GM20431 (cell line): Measurements from ENCODE around the gene ENDOD1.

Source experiments
- in situ Hi-C: fragments of 300-500 bp; cut with MseI, MboI; formaldehyde crosslinking; loops from one replicate; pipeline ENCODE4 v1.15.0; 2020; ENCODE audit warnings: low sequenced_read_pairs; ENCODE audit not compliant: unreplicated experiment

ENDOD1 gene

GRCh38 chr11:95138448-95138847 is 48.8 kb downstream of the ENDOD1 start:
- in situ Hi-C loops = loop anchor here (25.0 kb wide), 1 partner anchor 501 kb away; no protein-coding TSS in a partner anchor

DNA sequence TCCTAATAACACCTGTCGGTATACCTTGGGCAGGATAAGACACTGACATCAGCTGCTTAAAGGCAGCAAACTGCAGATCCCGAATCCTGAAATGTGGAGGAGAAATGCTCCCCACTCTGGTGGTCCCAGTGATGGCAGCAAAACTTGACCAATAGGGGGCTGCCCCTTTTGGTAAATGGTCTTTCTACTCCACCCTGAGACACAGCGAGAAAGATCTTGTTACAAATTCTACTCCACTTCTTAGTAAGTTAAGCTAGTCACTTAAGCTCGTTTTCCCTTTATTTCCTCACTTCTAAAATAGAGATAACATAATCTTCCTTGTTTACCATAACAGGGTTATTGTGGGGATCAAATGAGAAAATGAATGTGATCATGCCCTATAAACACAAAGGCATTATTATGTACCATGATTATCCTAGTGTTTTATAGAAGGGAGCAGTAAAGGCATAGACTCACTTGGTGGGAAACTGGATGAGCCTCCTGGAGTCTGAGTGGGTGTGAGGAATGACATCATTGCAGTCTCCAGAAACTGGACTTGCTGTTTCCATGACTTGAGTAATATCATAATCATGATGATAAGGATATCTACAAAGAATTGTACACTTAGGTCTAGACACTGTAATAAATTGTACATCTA is 50.9 kb downstream of the ENDOD1 start:
- in situ Hi-C loops = loop anchor here (25.0 kb wide), 1 partner anchor 503 kb away; no protein-coding TSS in a partner anchor

GRCh38 chr11:95142431-95142830 is 52.8 kb downstream of the ENDOD1 start:
- in situ Hi-C loops = loop anchor here (25.0 kb wide), 1 partner anchor 505 kb away; no protein-coding TSS in a partner anchor

- in situ Hi-C loops = loop anchor here (25.0 kb wide), 1 partner anchor 506 kb away; no protein-coding TSS in a partner anchor
Observed at GRCh38 chr11:95143106-95143681, 53.5 kb downstream of the ENDOD1 start.

GRCh38 chr11:95144313-95145235 is 54.9 kb downstream of the ENDOD1 start:
- in situ Hi-C loops = loop anchor here (25.0 kb wide), 1 partner anchor 507 kb away; no protein-coding TSS in a partner anchor

- in situ Hi-C loops = loop anchor here (25.0 kb wide), 1 partner anchor 508 kb away; no protein-coding TSS in a partner anchor
Observed at GRCh38 chr11:95145430-95146060, 55.9 kb downstream of the ENDOD1 start.

DNA sequence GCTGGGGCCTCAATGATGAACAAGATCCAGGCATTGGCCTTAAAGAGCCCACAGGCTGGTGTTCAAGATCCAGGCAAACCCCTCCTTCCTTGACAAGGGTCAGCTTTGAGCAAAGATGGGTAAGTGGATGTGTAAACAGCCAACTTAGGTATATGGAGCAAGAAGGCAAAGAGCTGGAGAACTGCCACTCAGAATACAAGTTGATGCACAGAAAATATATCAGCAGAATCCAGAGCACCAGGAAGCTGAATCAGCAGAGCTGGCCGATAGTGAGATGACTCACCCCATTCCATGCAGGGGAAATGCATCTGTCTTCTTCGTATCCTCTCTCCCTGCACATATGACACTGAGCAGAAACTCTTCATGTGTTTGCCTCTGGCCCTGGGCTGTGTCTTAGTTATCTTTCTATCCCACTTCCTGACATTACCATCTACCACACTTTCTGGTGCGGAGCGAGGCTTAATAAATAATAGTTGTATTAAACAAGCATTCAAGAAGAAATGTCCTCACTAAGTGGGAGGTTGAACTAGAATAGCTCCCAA is 57.8 kb downstream of the ENDOD1 start:
- in situ Hi-C loops = loop anchor here (25.0 kb wide), 1 partner anchor 510 kb away; no protein-coding TSS in a partner anchor

GRCh38 chr11:95148406-95148805 is 58.8 kb downstream of the ENDOD1 start:
- in situ Hi-C loops = loop anchor here (25.0 kb wide), 1 partner anchor 511 kb away; no protein-coding TSS in a partner anchor

DNA sequence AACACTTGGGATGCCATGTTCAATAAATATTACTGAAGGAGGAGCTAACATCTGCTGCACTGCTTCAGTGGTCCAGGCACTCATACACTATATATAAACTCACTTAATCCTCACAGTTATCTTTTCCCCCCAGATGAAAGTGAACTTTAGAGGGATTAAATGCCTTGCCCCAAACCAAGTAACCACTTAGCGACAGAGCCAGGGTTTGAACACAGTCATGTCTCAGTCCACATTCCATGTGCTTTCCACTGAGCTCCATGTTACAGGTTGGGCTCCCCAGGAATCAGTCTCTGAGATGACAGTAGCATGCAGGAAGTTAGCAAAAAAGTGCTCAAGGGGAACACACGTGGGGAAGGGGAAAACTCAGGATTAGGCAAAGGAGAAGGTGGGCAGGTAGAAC is 59.3 kb downstream of the ENDOD1 start:
- in situ Hi-C loops = loop anchor here (25.0 kb wide), 1 partner anchor 512 kb away; no protein-coding TSS in a partner anchor

GRCh38 chr11:95149651-95150364 is 60.2 kb downstream of the ENDOD1 start:
- in situ Hi-C loops = loop anchor here (10.0 to 25.0 kb wide), 3 partner anchors 513 to 615 kb away; no protein-coding TSS in a partner anchor

- in situ Hi-C loops = loop anchor here (10.0 kb wide), 2 partner anchors 554 to 614 kb away; no protein-coding TSS in a partner anchor
Observed at GRCh38 chr11:95150956-95151684, 61.5 kb downstream of the ENDOD1 start.

- in situ Hi-C loops = loop anchor here (10.0 kb wide), 2 partner anchors 552 to 612 kb away; no protein-coding TSS in a partner anchor
Observed at GRCh38 chr11:95152876-95153856, 63.5 kb downstream of the ENDOD1 start.

GRCh38 chr11:95153857-95154246 is 64.2 kb downstream of the ENDOD1 start:
- in situ Hi-C loops = loop anchor here (10.0 kb wide), 2 partner anchors 551 to 611 kb away; no protein-coding TSS in a partner anchor

DNA sequence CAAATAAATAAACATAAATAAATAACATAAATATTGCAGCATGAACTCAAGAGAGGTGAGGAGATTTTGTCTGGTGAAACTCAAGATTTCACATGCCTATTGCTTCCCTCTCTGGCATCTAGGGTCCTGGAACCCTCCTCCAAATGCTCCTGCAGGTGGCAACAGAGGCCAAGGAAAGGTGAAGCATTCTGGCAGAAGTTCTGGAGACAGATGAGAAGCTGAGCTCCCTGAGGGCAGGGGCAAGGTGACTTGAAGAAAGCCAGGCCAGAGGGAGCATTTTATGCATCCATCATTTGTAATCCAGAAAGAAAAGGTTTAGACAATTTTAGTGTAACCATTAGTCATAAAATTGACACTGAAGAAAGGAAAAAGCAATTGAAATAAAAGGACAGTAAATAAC is 64.9 kb downstream of the ENDOD1 start:
- in situ Hi-C loops = loop anchor here (10.0 kb wide), 2 partner anchors 550 to 610 kb away; no protein-coding TSS in a partner anchor

- in situ Hi-C loops = loop anchor here (10.0 kb wide), 2 partner anchors 549 to 609 kb away; no protein-coding TSS in a partner anchor
Observed at GRCh38 chr11:95155385-95155784, 65.7 kb downstream of the ENDOD1 start.

DNA sequence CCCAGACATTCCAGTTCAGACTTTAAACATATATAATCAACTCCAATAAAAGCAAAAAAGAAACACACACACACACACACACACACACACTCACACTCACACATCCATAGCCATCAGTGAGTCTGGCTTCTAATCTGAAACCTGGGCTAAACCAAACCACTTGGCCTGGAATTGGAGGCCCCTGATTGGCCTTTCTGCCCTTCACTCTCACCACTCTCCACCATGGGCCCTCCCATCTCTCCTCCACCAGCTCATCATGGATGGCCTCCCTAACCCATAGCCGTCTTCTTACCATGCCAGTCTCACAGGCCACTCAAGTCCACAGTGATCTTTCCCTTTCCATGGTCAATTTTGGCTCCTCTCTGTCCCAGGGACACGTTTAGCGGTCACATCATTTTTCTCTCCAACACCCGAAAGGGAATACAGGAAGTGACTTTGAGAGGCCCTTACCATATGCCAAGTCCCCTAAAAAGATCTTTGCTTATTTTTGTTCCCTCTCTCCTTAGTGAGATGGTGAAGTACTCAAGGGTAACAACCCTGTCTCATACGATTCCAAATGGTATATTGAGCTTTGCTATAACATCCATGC is 66.6 kb downstream of the ENDOD1 start:
- in situ Hi-C loops = loop anchor here (10.0 kb wide), 2 partner anchors 549 to 609 kb away; no protein-coding TSS in a partner anchor
